GM21390 (cell line): ENCODE data around the gene IMMP2L.

ENCODE experiments used
- ATAC-seq: cut with Tn5 transposase; IDR thresholded peaks from one replicate; pipeline ENCODE4 v1.9.1; 2021; ENCODE audit not compliant: unreplicated experiment

IMMP2L gene

DNA sequence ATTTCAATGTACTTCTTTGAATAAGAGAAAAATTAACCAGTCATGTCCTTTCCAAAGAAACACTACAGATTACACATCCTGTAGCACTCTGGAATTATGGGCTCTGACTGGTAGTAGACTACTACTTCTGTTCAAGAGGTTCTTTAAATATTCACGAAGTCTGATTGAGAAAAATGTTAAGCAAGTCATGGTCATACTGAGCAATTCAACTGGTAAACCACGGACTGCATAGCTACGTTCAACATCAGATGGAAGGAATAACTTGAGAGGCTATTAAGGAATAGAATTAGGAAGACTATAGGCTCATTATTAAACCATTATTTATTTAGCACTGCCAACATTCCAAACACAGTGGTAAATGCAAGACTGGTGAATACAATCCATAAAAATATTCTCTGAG is 160.8 kb downstream of the IMMP2L start:
- ATAC-seq, result no peak

DNA sequence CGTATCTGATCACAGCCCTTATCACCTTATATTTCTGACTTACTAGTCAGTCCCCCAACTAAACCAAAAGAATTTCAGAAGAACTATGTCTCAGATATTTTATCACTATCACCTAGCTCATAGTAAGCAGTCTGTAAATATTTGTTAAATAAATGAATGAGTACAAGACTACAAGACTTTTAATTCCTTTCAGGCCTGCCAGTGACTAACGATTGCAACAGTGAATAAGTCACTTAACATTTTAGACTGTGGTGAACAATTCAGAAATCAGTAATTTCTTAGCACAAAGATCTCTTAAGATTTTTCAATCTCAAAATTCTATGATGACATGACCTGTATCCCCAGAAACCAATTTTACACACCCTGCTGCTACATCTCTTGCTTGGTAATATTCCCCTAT is 162.2 kb downstream of the IMMP2L start:
- ATAC-seq, result no peak

DNA sequence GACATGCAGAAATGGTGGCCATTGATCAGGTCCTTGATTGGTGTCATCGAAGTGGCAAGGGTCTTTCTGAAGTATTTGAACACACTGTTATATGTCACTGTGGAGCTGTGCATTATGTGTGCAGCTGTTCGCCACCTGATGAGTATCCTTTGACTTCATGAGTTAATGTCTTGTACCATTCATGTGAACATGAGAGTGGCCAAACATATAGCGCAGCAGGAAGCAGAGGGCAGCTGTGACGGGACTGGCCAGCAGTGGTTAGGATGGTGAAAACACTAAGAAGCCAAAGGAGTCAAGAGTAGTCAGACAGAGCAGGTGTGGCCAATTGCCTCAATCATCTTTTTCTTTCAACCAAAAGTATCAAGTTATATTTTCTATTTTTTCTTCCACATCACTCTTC is 167.4 kb downstream of the IMMP2L start:
- no peak for ATAC-seq

DNA sequence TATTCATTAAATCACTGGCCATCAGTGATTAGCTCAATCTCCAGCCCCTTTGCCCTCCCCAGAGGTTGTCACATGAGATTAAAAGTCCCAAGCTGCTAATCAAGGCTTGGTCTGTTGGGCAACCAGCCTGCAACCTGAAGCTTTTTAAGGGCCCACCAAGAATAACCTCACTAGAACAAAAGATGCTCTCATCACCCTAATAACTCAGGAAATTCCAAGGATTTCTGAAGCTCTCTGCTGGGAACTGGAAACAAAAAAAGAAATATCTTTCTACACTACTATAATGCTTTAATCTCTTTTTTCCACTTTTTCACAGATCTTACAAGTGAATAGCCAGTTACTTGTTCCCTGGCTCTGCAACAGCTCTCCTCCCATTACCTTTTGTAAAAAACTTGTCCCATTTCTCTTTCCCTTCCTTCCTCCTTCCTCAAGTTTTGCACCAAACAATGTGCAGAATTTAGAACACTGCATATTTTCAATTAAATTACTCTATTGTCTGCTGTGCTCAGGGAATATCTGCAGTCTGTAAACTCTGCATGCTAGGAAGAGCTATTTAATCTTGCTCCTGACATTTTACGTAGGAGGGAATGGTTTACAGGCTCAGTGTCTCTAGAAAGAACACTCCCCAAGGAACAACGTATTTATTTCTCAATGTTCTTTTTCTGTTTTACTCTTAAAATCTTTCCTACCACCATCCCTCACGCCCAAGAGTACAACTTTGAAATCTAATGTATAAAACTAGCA is 169.1 kb downstream of the IMMP2L start:
- no peak for ATAC-seq

DNA sequence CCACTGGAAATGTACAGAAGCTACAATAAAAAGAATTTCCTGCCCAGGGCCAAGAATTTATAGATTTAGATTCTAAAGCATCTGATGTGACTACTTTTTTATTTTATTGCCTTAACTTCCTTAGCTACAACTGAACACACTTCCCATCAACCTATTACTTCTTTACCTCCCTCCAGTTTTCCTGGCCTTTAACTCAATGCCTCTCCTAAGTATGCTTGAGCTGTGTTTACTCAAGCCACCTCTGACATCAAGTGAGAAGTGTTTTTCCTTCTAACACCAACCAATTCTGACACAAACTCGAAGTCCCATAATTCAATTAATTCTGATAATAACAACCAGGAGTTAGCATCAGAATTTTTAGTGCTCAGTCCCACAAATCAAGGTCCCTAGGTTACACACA is 170.0 kb downstream of the IMMP2L start:
- no peak for ATAC-seq

DNA sequence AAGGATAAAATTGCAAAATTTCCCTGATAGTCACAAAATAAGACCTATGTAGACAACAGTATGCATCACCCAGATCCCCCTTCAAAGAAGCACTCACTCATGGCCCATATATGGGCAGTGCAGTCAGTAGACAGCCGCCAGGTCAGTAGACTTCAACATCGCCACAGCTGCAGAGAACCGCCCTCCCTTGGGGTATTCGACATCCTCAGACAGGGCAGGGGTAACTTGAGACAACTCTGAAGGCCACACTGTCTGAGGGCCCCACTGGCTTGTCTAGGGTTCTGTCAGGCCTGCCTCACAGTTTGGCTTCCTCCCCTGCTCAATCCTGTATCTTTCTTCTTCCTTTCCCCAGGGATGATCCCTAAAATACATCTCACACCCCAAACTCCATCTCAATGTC is 172.3 kb downstream of the IMMP2L start:
- no peak for ATAC-seq

DNA sequence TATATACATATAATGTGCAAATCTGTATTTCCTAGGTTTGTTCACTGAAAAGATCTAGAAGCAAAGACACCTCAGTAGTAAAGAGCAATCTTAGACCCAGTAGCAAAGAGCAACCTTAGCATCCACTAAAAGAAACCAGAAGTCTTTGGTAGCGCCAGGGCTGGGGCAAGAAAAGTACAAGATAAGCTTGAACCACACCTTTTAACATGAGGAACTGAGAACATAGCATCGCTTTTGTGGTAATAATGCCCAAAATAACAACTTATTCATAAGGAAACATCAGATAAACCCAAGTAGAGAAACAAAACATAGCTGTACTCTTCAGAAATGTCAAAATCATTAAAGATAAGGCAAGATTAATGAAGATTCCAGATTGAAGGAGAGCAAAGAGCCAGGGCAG is 173.4 kb downstream of the IMMP2L start:
- peak; percentile 76 for ATAC-seq

DNA sequence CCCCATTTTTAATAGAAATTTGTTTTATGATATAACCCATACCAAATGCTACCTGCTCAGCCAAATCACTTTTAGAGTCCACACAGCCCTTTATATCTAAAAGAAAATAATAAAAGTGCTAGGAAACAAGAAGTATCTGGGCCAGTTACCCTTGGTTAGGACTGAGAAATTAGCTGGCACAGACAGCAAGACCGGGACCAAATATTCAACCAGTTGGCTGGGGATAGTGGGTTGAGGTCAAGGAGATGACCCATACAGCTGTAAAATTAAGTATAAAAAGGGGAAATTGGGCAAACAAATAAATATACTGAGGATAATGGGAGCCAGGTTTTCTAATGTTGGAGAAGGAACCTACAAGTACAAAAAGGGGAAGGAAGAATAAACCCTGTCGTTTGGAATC is 174.3 kb downstream of the IMMP2L start:
- ATAC-seq, result no peak

DNA sequence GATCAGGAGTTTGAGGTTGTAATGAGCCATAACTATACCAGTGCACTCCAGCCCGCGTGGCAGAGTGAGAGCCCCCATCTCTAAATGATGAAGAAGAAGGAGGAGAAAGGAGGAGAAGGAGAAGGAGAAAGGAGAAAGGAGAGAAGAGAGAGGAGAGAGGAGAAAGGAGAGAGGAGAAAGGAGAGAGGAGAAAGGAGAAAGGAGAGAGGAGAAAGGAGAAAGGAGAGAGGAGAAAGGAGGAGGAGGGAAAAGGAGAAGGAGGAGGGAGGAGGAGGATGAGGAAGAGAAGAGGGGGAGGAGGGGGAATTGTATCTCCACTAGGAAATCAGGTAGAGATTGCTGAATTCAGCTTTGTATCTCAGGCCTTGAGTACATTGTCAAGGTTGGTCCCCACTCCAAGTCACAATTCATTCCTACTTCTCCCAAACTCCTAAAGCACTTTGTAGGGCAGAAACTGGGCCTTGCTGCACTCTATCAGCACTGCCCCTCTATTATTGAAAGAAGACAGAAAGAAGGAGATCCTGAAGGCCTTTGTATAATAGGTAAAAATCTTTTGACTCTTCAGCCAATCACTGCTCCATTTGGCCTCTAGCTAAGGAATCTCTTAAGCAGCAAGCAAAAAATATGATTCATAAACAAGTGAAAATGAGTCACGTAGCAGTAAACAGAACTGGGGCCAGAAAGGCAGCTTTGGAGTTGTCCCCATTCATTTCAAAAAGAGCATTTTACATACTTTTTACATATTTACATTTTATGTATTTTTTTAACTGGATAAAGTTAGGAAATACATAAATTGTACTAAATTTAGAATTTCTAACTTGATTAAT is 178.0 kb downstream of the IMMP2L start:
- ATAC-seq, result no peak

DNA sequence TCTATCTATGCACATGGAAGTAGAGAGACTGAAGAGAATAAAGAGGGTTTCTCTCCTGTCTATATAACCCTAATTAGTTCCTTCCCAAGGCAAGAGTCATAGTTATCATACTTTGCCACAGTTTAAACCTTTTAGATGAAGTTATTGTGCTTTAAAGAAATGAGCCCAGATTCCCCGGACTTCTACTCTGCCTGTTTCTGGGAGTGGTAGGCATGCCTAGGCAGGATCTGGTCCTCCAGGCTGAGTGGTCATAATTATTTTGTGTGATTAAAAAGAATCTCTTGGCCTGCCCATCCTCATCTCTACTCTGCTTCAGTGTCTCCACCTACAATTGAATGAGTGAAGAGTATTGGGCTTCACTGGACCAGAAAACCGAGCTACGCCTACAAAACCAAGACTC is 179.2 kb downstream of the IMMP2L start:
- no peak for ATAC-seq

DNA sequence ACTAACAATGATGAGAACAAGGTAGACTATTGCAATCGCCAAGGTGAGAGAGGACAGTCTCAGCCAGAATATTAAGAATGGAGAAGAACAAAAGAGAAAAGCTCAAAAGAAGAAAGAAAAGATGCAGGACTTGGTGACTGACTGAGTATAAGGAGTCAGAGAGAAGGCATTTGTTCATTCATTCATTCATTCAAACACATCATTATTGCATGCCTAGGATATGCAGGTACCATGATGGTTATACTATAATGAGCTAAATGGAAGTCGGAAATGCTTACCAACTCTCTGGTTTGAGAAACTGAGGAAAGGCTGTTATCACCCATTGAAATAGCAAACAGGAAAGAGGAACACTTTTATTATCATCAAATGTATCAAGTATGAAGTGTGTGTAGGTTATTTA is 180.7 kb downstream of the IMMP2L start:
- ATAC-seq, result no peak

DNA sequence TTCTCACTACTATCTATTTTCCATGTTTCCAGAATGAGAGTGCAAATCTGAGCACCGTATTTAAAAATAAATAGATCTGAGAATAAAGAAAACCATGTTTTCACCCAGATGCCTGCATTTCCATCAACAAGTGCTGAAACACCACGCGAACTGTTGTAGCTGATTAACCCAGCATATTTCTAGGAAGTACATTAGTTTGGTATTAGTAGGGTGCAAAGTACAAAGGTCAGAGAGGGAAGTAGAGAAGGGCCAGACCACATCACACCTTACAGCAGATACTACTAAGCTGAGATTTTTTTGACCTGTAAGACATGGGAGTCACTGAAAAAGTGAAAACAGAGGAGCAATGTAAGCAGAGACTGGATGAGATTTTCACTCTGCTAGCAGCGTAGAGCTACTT is 181.3 kb downstream of the IMMP2L start:
- ATAC-seq, result no peak

DNA sequence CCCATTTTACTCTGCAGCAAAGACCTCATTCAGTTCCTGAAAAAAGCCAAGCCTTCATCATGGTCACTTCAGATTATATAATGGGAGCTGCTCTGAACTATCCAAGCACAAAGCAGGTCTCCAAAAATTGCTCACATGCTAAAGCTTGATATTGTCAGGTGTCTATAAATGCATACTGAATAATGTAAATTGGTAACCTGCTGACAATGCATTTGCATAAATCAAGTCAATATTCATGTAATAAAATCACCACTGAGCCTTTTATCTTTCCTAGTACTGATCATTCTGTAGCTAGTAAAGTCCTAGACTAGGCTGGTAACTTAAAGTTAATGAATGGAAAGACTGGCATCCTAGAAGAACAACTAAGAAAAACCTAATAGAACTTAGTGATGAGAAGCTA is 188.3 kb downstream of the IMMP2L start:
- ATAC-seq, result no peak

DNA sequence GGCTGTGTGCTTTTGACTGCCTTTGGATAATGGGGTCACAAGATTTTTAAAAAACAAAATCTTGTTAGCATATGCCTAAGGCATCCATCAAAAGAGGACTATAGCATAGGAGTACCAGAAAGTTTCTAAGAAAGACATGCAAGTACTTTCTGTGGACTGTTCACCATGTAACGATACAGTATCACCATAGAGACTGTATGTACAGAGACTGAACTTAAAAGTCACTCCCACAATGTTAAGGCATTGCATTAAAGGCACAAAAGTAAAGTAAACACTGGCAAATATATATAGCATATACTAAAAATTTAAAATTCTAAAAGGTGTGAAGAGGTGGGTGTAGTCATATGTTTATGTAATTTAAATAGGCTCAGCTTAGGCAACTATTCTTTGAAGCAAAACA is 190.9 kb downstream of the IMMP2L start:
- no peak for ATAC-seq

DNA sequence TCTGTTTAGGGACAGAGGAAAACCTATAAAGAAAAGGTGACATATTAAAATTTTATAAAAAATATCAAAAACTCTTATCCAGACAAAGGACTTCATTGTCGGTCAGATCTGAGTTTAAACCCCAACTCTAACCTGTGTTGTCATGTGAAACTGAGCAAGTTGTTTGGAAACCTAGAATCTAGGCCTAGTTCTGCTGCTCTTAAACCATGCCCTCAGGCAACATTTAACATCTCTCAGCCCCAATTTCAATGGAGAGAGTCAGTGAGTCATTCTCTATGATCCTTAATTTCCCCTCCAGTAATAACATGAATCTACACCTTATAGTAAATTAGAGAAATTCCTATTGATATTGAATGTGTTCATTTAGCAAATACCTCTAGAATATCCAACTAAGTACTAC is 192.3 kb downstream of the IMMP2L start:
- no peak for ATAC-seq

DNA sequence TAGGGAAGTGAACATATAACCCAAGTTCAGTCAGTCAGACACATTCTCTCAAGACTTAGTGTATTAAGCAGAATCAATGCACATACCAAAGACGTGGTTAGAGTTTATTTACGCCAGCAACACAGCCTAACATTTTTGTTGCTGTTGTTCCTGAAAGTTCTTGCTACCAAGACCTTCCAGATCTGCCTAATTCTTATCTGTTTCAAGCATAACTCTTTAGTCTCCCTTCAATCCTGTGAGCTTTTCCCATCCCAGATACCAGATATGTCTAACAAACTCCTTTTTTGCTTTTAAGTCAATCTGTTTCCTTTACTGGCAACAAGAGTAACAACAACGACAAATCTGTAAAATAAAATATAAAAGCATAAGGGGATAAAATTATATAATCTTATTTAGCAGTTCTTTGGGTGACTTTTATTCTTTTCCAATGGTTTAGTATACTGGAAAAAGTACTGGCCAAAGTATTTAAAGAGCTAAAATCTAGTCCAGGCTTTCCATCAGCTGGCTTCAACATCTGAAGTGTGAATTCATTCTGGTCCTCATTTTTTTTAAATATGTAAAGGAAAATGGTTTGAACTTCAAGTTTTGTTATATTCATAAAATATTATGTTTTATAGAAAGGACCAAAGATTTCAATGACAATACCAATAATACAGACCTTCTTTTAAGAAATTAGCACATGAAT is 193.8 kb downstream of the IMMP2L start:
- no peak for ATAC-seq

DNA sequence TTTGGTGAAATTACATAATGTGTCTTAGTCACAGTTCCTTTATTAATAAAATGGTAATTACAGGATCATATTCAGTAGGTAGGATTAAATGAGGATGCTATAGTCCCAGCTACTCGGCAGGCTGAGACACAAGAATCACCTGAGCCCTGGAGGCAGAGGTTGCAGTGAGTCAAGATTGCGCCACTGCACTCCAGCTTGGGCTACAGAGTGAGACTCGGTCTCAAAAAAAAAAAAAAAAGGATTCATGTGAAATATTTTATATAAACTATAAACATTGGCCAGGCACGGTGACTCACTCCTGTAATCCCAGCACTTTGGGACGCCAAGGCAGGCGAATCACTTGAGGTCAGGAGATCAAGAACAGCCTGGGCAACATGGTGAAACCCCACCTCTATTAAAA is 197.9 kb downstream of the IMMP2L start:
- ATAC-seq, result no peak

DNA sequence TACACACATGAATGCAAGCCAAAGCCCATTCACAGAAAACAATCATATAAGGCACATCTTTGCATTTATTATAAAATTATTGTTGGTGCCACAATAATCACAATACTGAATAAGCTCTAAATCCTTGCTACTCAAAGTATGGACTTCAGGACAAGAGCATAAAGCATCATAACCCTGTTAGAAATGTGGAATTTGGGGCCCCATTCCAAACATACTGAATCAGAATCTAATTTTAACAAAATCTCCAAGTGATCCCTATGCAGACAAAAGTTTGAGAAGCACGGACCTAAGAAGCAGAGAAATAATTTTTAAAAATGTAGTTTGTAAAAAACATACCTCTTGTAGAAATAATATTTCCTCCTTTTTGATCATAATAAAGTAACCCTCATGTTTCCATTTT is 199.2 kb downstream of the IMMP2L start:
- ATAC-seq, result no peak

DNA sequence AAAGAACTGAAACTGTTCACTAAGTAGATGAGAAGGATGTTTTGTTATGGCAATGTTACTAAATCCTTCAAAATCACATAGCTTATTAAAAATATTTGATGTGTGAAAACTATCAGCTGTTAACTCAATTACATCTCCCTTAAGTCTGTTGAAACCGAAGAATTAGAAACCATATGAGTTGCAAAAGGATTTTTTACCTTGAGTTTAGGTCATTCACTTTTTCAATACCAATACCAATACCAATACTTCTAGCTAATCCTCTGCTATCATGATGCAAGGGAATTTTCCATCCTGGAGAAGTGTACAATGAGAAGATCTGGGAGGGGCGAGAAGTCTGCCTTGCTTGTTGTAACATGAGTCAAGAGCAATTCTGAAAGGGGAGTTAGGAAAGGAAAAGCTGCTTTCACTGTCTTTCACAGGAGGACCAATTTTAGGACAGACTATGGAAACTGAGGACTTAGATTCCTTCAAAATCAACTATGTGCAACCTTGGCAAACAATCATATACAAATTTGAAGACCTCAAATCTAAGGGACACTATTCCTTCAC is 199.7 kb downstream of the IMMP2L start:
- no peak for ATAC-seq

DNA sequence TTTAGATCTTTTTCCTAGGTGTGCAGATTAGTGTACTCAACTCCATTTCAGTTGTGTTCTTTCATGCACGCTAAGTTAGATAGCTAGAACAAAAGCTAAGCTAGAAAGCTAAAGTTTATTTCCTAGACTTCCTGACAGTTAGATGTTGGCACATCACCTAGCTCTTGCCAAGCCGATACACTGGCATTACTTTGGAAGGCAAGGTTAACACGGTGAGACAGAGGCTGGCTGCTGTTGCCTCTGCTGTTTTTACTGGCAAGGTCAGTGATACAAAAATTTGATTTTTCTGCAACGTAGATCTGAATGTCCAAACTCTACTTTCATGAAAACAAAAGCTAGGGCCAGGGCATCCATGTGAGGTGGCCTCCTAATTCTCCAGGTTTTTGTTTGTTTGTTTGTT is 203.4 kb downstream of the IMMP2L start:
- ATAC-seq, result no peak

DNA sequence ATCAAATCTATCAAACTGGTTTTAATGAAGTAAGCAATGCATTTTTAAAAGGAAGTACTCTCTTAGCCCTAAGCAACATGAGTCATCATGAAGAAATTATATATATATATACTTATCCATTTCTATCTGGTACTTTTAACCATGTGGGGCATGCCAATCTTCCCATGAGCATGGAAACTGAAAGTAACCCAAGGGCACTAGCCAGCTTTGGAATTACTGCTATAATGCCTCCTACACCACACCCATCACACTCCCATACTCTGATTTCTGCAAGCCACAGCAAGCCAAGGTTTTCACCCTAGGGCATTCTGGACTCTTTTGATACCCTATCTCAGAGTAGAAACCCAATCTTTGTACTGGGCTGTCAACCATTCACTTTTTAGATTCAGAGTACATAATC is 204.6 kb downstream of the IMMP2L start:
- ATAC-seq, result no peak

DNA sequence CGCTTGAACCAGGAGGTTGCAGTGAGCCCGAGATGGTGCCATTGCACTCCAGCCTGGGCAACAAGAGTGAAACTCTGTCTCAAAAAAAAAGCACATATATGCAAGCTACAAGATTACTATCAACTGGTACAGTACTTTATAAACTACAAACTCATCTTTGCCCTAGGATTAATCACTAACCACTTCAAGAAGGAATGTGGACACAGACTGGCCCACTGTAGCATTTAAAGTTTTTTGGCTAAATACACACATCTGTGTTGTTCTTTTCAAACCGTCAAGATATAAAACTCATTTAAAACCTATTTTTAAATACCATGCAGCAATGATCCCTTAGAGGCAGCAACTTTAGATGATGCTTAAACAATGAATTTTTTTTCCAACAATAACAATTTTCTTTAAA is 205.4 kb downstream of the IMMP2L start:
- no peak for ATAC-seq
